Measurements from ENCODE around the gene CAMKK2.

Gene CAMKK2

DNA sequence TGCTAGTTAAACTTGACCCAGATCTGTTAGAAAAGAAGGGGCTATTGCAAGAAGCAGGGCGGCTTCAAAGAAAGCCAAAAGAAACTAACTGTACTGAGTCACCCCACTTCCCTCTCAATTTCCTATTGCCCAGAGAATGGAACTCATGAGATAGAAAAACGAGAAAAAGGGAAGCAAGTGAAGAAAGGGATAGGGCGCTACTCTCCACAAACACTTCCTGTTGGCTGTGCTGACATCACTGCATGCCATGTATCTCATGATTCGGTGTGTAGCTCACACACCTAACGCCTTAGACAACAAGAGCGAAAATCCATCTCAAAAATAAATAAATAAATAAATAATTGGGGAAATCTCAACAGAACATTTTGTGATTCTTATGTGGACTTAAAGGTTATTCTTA lies 99.6 kb downstream of the CAMKK2 start:
- no peak for DNase-seq (ENCODE audit: low read depth in 2 of 2)

- DNase-seq (ENCODE audit: low read depth in 2 of 2): no peak
Measured at GRCh38 chr12:121191151-121191550, 105.4 kb downstream of the CAMKK2 start.

DNA sequence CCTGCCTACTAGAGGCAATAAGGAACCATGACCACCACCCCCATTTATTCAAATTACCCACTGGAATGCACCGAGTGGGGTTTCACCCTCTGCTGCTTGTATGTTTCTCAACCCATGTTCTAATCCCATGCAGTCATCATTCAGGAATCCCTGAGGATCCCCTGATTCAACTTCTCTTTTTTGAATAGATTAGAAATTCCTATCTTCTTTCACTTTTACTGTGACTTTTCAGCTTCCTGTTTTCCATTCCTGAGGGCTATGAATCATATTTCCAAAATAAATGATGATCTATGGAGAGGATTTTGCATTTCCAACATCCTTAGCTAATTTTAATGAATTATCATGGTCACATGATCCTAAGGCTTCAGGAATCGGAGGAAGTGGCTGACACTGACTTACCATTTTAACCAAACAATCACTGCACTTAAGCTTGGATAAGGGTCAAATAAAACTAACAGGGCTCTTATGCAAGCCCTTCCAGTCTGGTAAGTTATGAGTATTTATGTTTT lies 105.9 kb downstream of the CAMKK2 start:
- no peak for DNase-seq (ENCODE audit: low read depth in 2 of 2)

DNA sequence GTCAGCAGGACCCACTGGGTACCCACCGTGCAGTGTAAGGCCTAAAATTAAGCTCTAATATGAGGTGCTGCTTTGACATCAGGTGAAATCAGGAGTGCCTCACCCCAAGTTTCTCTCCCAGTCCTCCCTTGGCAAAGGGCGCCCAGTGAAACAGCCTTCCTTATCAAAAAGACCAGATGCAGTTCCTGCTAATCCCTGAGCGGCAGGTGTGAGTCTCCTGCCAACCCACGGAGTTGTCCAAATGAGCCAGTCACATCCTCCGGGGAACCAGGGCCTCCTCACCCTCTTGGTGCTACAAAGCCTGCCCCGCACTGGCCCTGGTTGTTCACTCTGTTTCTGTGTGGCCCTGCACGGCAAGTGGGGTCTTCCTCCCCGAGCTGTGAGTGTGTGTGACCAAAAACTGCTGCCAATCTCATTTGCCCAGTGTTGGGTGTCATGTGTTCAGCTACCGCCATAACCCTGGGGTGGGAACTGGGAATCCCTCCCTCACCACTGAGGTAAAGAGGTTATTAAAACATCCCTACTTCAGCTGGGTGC lies 106.8 kb downstream of the CAMKK2 start:
- no peak for DNase-seq (ENCODE audit: low read depth in 2 of 2)

DNA sequence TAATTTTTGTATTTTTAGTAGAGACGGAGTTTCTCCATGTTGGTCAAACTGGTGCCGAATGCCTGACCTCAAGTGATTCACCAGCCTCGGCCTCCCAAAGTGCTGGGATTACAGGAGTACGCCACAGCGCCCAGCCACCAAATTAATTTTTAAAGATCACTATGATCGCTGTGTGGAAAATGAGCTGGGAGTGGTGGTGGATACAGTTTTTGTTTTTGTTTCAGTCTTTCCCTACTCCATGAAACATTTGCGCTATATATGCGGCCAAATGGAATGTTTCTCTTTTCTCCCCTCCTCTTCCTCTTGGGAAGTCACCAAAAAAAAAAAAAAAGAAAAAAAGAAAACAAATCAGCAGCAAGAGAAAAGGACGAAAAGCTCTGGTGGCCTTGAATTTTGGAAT lies 107.4 kb downstream of the CAMKK2 start:
- DNase-seq (ENCODE audit: low read depth in 2 of 2): no peak

DNA sequence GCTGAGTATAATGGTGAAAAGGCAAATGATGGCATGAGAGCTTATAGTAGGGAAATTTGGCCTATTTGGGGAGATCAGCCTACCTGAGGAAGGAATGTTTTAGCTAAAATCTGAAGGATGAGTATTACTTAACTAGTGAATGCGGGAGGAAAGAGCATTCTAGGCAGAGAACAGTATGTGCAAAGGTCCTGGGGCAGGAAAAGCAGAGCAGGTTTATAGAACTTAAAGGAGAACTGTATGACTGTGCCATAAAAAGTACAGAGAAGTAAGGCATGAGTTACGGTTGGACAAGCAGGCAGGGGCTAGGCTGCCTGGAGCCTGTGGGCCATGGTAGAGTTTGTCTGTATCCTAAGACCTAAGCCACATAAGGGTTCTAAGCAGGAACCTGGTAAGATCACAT lies 108.3 kb downstream of the CAMKK2 start:
- no peak for DNase-seq (ENCODE audit: low read depth in 2 of 2)
